Smooth muscle cell (in vitro differentiated cells): ENCODE data around the gene WDCP. TPM values are rescaled to one million over a fixed set of nuclear protein-coding genes. Genes with fewer than 3 reads are reported as not detected.

Experiments
- DNase-seq: peaks from one replicate; lab custom pipeline; 2025; ENCODE audit not compliant: unreplicated experiment; lab: John Stamatoyannopoulos, UW
- H2AFZ ChIP-seq: fragments of 200-600 bp; sonication (generic); 2 replicates; pipeline ENCODE4 v1.6.0; 2016; ENCODE audit warnings: antibody characterized with exemption, low read depth, mild to moderate bottlenecking
- H3F3A ChIP-seq: fragments of 200-600 bp; sonication (generic); 2 replicates; pipeline ENCODE4 v1.6.0; 2017; ENCODE audit warnings: antibody characterized with exemption, low read depth
- H3K27ac ChIP-seq: fragments of 200-600 bp; sonication (generic); 2 replicates; pipeline ENCODE4 v1.5.1; 2016; ENCODE audit warnings: low read depth, mild to moderate bottlenecking
- H3K27me3 ChIP-seq: fragments of 200-600 bp; sonication (generic); 2 replicates; pipeline ENCODE4 v1.6.1; 2016; ENCODE audit warnings: low read depth, mild to moderate bottlenecking
- H3K36me3 ChIP-seq: fragments of 200-600 bp; sonication (generic); 2 replicates; pipeline ENCODE4 v1.5.1; 2016; ENCODE audit warnings: low read depth
- H3K4me1 ChIP-seq: fragments of 200-600 bp; sonication (generic); 2 replicates; pipeline ENCODE4 v1.5.1; 2016; ENCODE audit warnings: low read depth
- H3K4me2 ChIP-seq: fragments of 200-600 bp; sonication (generic); 2 replicates; pipeline ENCODE4 v1.6.0; 2016; ENCODE audit warnings: mild to moderate bottlenecking
- H3K4me3 ChIP-seq: fragments of 200-600 bp; sonication (generic); 2 replicates; pipeline ENCODE4 v1.5.1; 2016; ENCODE audit warnings: mild to moderate bottlenecking
- H3K79me2 ChIP-seq: fragments of 200-600 bp; sonication (generic); 2 replicates; pipeline ENCODE4 v1.6.0; 2016; ENCODE audit warnings: low read depth, mild to moderate bottlenecking
- H3K9ac ChIP-seq: fragments of 200-600 bp; sonication (generic); 2 replicates; pipeline ENCODE4 v1.6.0; 2016; ENCODE audit warnings: low read depth
- H3K9me3 ChIP-seq: fragments of 200-600 bp; sonication (generic); replicated peaks from 2 replicates; pipeline ENCODE4 v1.5.1; 2016; ENCODE audit warnings: low read depth
- H4K20me1 ChIP-seq: fragments of 200-600 bp; sonication (generic); 2 replicates; pipeline ENCODE4 v1.6.0; 2016; ENCODE audit warnings: low read depth
- CTCF ChIP-seq: fragments of 200-600 bp; sonication (generic); IDR thresholded peaks from 2 replicates; pipeline ENCODE4 v1.5.1; 2017; ENCODE audit warnings: borderline replicate concordance, mild to moderate bottlenecking, antibody characterized with exemption; ENCODE audit not compliant: insufficient read depth, poor library complexity, severe bottlenecking
- WGBS: methylation state at CpG from one replicate; pipeline ENCODE4 v1.1.7; 2016; ENCODE audit warnings: low lambda C conversion rate; 5-methylcytosine and 5-hydroxymethylcytosine counted together
- polyA plus RNA-seq: library from polyadenylated mRNA; unstranded; fragments of >200 nt; fragmentation: Nextera tagmentation; extraction: Ambion mirVana; gene quantifications from 2 replicates; pipeline ENCODE4 v1.2.1, GENCODE V29; 2016
- total RNA-seq: library from RNA; depleted of rRNA; stranded (reverse); fragments of >200 nt; gene quantifications from 2 replicates; pipeline ENCODE4 v1.2.3, GENCODE V29; 2014

Gene WDCP
- total and polyA plus RNA-seq, 2 experiments from 2014 or later: 3.1 to 7.7 TPM

GRCh38 chr2:24077879-24078278 lies 30.7 kb upstream of the WDCP start:
- 76% methylated on average over 2 of the region's 2 CpGs for WGBS
- H3K4me3 ChIP-seq: peak overlapping the region; percentile 84

GRCh38 chr2:24077535-24077877 lies 30.3 kb upstream of the WDCP start:
- H3K27me3 ChIP-seq: no peaks in the 10 kb centered on the region
- peak overlapping the region; percentile 58 for H3K27ac ChIP-seq
- 26% methylated on average over 9 of the region's 9 CpGs for WGBS
- no peak for TF ChIP-seq CTCF
- peak overlapping the region; percentile 78 for H2AFZ ChIP-seq
- no peak for DNase-seq
- H3K79me2 ChIP-seq: peaks cover 33% of the 10 kb centered on the region
- H3K4me2 ChIP-seq: peak overlapping the region; percentile 91
- H3K9me3 ChIP-seq: no peaks in the 10 kb centered on the region
- peaks cover 18% of the 10 kb centered on the region for H4K20me1 ChIP-seq
- H3K9ac ChIP-seq: peak overlapping the region; percentile 41
- peaks cover 4% of the 10 kb centered on the region for H3K36me3 ChIP-seq
- H3F3A ChIP-seq: peaks cover 12% of the 10 kb centered on the region
- peak overlapping the region; percentile 84 for H3K4me3 ChIP-seq
- H3K4me1 ChIP-seq: peaks cover 15% of the 10 kb centered on the region

More at GRCh38 chr2:24077879-24078278, 30.7 kb upstream of the WDCP start:
- Histone ChIP-seq H3K36me3 (peaks cover 4% of the 10 kb centered on the region), H3K4me1 (peaks cover 15% of the 10 kb centered on the region), H3K4me2 (peak overlapping the region; percentile 91), H4K20me1 (peaks cover 14% of the 10 kb centered on the region), H3K9me3 (no peaks in the 10 kb centered on the region), H3F3A (peaks cover 12% of the 10 kb centered on the region), H2AFZ (no peak overlapping the region), H3K9ac (no peak overlapping the region), H3K27me3 (no peaks in the 10 kb centered on the region), H3K27ac (peak overlapping the region; percentile 58), H3K79me2 (peaks cover 29% of the 10 kb centered on the region)
- no peak for TF ChIP-seq CTCF
- no peak for DNase-seq

GRCh38 chr2:24076849-24077534 lies 29.8 kb upstream of the WDCP start:
- H3K27me3 ChIP-seq: no peaks in the 10 kb centered on the region
- peak overlapping the region; percentile 84 for H3K4me3 ChIP-seq
- peak overlapping the region; percentile 58 for H3K27ac ChIP-seq
- H2AFZ ChIP-seq: peak overlapping the region; percentile 78
- H3K9me3 ChIP-seq: no peaks in the 10 kb centered on the region
- peaks cover 12% of the 10 kb centered on the region for H3F3A ChIP-seq
- TF ChIP-seq CTCF: no peak
- peaks cover 23% of the 10 kb centered on the region for H4K20me1 ChIP-seq
- peaks cover 15% of the 10 kb centered on the region for H3K4me1 ChIP-seq
- 1% methylated on average over 15 of the region's 41 CpGs for WGBS
- peaks cover under 1% of the 10 kb centered on the region for H3K36me3 ChIP-seq
- peaks cover 38% of the 10 kb centered on the region for H3K79me2 ChIP-seq
- no peak for DNase-seq
- H3K4me2 ChIP-seq: peak overlapping the region; percentile 91
- peak overlapping the region; percentile 41 for H3K9ac ChIP-seq
